GM12872 (cell line): Measurements from ENCODE around the gene ISM1.

Experiments used
- CTCF ChIP-seq: IDR thresholded peaks from 3 replicates; pipeline ENCODE4 v1.5.1; 2011; ENCODE audit warnings: low read depth, mild to moderate bottlenecking, low read length, moderate library complexity; ENCODE audit not compliant: insufficient read depth

ISM1 gene

GRCh38 chr20:13222319-13222716 lies 1.2 kb downstream of the ISM1 start:
- no peak for TF ChIP-seq CTCF

- no peak for TF ChIP-seq CTCF
Observed at GRCh38 chr20:13223736-13224520, 2.9 kb downstream of the ISM1 start.

- no peak for TF ChIP-seq CTCF
Observed at GRCh38 chr20:13226367-13226766, 5.3 kb downstream of the ISM1 start.

GRCh38 chr20:13228771-13229170 lies 7.7 kb downstream of the ISM1 start:
- TF ChIP-seq CTCF: no peak

GRCh38 chr20:13229538-13229937 lies 8.5 kb downstream of the ISM1 start:
- no peak for TF ChIP-seq CTCF

- TF ChIP-seq CTCF: no peak
Observed at GRCh38 chr20:13231031-13231752, 10.1 kb downstream of the ISM1 start.

GRCh38 chr20:13232999-13233398 lies 11.9 kb downstream of the ISM1 start:
- TF ChIP-seq CTCF: no peak
